IPS-NIHi7 (cell line): ENCODE results near the gene LIMS1.
A peak's percentile ranks its signal among the peaks of the same experiment; 100 is the strongest.
"Not testable (repeated sequence)": the region's sequence is repeated elsewhere in the genome, so short reads cannot be mapped to it uniquely, and the experiment has no call there.

Source experiments
- DNase-seq: peaks from one replicate; pipeline ENCODE4 v3.0.0; 2012; ENCODE audit warnings: mixed read lengths; ENCODE audit errors: extremely low spot score

Gene LIMS1

DNA sequence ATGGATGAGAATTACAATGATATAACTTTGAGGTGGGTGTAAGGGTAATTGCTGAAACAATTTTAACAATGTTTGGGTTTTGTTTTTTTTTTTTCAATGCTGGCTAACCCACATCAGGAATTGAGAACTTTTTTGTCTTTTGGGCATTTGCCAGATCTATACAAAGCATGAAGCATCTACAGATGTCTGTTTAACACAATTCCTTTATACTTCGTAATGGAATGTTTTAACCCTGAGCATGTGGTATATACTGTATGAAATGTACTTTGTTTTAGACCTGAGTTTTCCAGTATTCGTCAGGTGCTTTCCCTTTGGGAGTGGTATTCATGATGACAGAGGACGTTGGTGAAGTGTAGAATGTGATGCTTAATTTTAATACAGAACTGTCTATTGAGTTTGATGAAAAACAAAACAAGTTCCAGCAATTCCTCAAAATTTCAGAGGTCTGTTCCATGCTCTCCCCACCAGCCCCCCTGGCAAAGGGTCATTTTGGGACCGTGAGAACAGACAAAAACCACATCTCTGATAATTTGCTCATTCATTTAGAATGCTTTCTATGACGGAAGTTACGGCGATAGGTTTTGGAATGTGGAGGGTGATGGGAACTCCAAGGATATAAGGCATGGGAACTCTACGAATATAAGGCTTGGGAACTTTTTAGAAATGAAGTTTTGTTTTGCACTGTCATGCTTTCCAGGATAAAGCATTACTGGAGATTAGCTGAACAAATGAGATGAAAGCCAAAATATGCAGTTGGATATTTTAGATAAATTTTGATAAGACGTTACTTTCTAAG, 14.1 kb downstream of the LIMS1 start:
- DNase-seq, result no peak

DNA sequence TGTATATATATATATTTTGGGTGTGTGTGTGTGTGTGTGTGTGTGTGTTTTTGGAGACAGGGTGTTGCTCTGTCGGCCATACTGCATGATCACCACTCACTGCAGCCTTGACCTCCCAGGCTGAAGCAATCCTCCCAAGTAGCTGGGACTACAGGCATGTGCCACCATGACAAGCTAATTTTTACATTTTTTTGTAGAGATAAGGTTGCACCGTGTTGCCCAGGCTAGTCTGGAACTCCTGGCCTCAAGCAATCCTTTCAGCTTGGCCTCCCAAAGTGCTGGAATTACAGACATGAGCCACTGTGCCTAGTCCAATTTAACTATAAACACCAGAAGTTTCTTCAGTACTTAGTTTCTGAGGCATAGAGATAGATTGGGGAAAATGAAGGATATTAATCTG, 18.3 kb downstream of the LIMS1 start:
- DNase-seq, result no peak

DNA sequence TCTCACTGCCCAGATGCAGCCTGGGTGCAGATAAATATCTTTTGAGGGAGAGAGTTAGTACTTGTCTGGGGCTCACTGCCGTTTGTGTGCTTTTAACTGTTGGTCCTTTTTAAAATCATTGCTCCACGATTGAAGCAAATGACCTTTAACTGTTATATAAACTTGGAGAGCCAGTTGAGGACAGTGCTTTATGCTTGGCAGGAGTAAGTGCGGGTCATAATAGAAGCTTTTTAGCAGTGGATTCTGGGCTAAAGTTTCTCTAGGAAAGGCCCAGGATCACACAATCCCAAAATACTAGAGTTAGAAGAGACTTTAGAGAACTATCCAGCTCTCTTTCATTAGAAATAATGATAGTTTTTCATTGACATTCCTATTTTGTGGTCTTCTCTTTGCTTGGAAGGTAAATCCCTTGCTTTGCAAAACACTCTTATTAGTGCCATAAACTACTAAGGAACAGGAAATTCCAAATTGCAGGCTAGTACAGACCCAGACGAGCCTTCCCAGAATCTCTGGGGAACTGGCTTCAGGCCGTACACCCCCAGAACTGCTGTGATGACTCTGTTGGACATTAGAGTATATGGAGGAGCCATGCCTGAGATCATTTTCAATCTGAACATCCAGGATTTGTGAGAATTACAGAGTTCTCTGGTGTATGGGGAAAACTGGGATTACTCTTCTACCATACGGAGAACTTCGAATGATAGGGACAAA, 19.1 kb downstream of the LIMS1 start:
- DNase-seq, result no peak

DNA sequence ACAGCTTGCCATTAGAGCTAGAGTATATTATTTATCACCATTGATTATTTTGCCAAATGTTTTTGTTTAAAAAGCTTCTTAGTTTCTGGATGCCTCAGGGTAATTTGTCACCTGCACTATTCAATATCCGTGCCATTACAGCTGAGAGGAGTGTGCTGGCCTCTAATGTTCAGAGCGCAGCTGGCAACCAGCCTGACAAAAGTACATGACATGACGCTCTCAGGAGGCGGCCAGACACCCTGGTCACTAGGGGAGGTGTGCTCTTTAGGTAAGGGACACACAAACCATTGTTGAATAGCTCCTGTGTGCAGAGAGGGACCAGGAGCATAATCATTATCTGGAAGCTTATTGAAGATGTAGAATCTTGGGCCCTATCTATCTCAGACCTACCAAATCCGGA, 20.3 kb downstream of the LIMS1 start:
- DNase-seq, result no peak

DNA sequence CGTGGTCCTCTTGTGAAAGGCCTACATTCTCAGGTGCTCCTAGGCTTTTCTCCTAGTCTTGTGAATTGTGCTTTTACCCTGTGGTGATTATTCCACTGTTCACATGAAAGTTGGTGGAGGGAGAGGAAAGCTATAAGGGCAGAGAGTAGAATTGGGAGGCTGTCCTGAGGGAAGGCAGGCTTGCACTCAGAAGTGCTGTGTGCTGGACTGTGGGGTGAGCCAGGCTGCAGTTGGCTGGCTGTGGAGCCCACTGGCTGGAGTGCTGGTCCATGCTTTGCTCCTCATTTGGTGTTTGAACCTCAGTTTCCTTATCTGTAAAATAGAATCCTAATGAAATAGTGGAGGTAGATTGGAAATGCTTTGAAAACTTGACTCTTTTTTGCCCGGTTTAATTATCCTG, 21.3 kb downstream of the LIMS1 start:
- no peak for DNase-seq

DNA sequence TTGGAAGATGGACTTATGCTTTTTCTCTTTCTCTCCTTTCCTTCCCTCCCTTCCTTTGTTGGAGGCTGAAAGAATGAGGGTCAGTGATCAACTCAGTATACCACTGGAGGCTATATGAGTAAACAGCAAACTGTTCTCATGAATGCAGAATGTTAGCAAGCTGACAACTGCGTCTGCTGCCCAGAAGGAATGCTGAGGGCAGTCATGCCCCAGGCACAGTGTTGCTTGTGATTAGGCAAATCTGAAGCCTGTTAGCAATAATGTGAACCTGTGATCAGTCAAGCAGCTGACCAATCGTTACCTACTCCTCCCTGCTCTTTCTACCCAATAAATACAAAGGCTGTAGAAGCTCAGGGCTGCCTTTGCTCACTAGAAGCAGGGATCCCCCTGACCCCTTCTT, 22.3 kb downstream of the LIMS1 start:
- not testable (repeated sequence) for DNase-seq

DNA sequence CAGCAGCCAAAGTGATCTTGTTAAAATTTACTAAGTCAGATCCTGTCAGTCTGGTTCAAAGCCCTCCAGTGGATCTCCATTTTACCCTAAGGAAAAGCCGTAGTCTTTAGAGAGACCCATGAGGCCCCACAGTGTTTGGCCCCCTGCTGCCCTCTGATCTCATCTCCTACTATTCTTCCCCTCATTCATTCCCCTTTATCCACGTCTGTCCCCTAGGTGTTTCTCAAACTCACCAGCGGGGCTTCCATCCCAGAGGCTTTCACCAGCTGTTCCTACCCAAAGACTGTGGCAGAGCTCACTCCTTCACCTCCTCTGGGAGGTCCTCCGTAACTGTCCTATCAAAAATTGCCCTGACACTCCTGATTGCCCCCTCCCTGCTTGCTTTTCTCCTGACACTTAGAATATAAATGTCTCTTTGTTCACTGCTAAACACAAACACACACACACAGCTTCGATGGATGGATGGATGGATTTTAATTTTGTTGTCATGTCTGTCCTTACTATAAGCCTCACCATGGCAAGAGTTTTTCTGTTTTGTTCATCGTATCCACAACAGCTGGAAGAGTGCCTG, 26.1 kb downstream of the LIMS1 start:
- DNase-seq, result no peak

DNA sequence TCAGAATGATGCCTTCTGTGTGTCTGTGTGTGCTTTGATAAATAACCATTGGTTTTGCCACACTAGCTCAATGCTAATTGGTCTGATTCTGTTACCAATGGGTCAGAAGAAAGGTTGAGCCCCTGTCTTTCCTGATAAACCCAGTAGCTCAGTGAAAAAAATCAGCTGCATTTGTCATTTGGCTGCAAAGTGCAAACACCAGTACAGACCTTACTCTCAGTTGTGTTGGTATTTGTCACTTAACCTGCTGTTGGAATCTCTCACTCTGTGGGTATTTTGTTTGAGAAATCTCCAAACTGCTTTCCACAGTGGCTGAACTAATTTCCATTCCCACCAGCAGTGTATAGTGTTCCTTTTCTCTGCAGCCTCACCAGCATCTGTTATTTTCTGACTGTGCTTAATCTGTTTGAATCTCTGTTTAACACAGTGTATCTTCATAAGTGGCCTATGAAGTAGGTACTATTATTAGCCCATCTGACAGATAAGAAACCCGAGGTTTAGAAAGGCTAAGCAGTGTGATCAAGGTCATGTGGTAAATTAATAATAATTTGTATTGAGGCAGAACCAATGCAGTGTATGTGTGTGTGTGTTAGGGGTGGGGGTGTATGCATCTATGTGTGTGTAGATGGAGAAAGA, 26.7 kb downstream of the LIMS1 start:
- DNase-seq, result no peak

DNA sequence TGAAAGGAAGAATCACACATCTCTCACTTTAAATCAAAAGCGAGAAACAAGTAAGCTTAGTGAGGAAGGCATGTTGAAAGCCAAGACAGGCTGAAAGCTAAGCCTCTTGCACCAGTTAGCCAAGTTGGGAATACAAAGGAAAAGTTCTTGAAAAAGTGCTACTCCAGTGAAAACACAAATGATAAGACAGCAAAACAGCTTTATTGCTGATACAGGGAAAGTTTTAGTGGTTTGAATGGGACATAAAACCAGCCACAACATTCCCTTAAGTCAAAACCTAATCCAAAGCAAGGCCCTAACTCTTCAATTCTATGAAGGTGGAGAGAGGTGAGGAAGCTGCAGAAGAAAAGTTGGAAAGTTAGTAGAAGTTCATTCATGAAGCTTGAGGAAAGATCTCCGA, 28.0 kb downstream of the LIMS1 start:
- DNase-seq, result no peak

DNA sequence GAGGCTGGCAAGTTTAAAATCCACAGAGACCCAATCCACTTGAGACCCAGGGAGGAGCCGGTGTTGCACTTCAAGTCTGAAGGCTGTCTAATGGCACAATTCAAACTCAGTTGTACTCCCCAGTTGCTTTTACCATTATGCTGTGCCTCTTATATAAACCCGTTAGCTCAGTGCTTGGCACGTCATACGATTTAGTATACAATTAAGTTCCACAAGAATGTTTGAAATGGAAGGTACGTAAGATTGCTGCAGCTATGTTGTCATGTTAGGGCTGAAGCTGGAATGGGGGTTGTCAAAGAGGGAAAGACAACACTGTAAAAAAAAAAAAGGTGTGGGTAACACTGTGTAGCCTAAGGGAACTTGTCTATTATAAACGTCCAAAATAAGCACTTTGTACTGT, 30.2 kb downstream of the LIMS1 start:
- DNase-seq, result no peak

DNA sequence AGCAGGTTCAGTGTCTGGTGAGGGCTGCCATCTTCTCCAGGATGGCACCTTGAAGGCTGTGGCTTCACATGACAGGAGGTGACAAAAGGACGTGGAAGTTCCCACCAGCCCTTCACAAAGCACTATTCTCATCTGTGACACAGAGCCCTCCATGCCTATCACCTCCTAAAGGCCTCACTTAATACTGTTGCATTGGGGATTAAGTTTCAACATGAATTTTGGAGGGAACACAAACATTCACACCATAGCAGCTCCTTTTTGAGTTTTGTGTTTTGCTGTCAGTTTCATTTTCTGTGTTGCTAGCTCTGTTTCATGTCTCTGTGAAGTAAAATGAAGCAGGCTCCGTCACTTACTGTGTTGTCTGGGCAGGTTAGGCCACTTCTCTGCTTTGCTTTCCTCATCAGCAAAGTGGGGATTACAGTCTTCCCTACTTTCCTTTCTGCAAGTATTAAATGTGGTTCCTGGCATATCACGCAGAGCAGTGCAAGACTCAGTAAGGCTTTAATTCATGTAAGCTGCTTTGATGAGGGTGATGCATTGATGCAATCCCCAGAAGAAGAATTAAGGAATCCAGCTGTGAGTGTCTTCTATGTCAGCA, 31.6 kb downstream of the LIMS1 start:
- DNase-seq, result no peak

DNA sequence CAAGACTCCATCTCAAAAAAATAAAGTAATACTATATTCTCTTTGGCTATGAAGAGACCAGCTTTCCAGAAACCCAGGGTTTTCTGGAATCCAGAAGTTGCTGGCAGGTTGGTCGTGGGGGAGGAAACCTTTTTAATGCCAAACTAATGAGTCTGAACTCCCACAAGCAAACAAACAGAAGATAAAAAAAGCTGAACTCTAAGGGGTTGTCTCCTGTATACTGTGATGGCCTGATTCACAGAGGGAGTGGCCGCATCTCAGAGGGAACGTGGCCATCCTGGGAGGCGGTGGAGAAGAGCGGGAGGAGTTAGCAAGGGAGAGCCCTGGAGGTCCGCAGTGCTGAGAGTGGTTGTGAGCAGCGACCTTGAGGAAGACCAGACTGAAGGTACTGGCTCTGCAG, 36.1 kb downstream of the LIMS1 start:
- DNase-seq, result peak; percentile 49

DNA sequence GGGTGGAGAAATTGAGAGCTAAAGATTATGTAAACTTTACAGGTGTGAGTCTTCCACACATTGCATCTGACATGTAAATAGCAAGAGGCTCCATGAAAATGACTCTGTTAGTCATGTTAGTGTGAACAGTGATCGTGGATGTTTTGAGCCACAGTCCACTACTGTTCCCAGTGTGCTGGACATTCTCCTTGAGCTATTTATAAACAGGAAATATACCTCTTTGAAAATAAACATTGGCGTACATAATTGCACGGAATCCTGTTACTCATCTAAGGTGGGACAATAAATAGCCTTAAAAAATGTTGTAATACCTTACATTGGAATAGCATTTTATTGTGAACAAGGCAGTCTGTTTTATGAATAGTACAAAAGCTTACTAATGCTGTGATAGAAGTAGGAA, 37.0 kb downstream of the LIMS1 start:
- no peak for DNase-seq

DNA sequence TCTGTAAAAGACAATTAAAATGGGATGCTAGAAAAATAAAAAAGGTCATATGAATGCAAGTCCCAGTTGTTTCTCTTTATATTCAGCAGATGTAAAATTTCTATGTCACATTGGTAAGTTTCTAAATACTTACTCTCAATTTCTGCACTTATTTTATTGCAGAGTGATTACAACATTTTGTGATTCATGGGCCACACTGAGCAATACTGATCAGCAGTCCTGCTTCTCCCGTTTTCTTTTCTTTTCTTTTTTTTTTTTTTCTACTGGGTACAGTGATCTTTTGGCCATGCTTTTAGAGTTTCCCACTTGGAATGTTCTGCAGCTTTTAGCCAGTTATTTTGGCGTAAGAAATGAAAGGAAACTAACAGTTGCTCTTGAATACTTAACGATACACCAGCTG, 38.8 kb downstream of the LIMS1 start:
- DNase-seq, result no peak

DNA sequence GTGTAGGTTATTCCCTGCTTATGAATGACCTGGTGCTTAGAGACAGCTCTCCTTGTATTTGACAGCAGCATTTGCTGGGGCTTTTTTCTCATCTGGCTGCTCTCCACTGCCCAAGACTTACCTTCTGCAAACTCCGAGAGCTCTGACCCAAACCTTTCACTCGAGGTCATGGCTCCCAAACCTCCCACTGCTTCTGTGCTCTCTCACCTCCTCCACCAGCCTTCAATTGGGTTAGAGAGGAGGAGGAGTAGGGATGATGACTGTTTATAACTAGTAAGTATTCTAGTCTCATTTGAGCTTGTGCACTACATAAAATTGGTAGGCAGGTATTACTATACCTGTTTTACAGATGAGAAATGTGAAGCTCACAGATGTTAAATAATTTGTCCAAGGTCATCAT, 40.1 kb downstream of the LIMS1 start:
- DNase-seq, result no peak

DNA sequence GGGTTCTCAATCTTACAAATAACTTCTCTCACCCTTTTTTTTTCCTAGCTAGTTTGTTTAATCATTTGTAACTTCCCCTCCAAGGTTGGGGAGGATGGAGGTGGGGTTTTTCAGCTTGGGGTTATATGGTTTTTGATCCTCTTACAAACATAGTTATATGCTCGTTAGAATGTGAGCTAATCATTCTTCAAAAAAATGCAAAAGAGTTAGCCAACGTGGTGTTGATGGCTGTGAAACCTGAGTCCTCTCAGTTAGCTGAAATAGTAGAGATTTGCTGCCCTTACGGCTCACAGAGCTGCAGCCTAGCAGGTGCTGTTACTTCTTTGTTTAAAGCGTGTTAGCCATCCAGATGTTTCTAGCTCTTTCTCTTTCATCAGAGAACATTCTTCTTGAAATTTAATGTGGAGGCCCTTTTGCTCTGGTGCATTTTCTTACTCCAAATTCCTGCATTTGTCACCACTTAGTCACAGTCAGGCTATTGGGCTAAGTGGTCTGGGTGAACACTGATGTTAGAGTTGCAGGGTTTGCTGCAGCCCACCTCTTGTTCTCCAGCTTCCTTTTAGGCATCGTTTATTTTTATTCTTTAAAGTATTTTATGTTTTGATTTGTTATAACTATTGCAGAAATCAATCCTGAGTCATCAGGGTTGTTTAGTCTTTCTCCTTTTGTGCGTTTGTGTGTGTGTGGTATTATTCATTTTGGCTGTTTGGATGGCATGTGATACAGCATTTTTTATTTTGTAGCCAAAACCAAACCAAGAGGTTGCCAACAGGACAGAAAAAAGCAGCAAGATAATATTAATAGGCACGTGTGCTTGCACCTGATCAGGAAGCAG, 41.1 kb downstream of the LIMS1 start:
- DNase-seq, result no peak

DNA sequence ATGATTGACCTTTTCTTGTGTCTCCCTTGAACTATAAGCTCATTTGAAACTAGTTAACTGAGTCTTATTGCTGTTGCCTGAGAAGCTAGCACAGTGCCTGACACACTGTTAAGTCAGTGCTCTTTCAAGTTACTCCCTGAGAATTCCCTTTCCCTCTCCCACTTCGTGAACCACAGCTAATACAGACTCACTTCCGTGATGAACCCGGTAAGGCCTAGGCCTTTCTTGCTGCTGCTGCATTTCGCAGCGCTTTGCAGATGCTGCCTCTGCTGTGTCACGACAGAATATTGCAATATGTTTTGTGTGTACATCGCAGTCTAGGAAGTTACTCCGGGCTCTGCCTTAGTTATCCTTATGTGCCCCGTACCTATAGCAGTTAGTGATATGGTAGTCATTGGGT, 42.8 kb downstream of the LIMS1 start:
- DNase-seq, result no peak

DNA sequence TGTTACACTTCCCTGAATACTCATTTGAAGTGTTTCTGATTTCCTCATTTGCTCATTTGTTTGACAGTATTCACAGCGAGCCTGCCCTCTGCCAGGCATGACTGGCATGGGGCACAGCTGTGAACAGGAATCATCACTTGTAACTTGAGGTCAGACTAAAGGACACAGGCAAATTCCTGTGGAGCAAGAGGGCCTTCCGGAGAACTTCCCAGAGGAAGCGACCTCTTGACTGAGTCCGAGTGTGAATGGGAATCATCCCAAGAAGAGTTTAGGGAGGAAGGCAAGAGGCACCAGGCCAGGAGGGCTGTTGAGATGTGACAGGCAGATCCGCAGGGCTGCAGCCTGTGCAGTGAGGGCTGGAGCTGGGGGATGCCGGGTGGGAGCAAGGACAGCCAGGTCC, 45.4 kb downstream of the LIMS1 start:
- no peak for DNase-seq

DNA sequence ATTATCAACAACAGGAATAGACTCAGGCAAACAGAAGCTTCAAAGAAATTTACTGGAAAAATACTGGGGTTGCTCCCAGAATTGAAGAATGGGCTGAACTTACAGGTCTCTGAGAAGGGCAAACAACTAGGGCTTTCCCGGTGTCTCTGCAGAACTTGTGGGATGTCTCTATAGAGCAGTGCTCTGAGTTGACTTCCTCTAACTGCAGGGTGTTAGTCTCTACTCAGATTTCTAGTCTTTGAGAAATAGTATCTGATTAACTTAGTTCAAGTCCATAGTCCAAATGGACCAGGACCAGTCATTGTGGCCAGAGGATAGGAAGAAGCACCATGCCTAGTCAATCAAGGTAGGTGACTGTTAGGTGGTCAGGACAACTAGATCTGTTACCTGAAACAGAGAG, 45.8 kb downstream of the LIMS1 start:
- DNase-seq, result no peak

DNA sequence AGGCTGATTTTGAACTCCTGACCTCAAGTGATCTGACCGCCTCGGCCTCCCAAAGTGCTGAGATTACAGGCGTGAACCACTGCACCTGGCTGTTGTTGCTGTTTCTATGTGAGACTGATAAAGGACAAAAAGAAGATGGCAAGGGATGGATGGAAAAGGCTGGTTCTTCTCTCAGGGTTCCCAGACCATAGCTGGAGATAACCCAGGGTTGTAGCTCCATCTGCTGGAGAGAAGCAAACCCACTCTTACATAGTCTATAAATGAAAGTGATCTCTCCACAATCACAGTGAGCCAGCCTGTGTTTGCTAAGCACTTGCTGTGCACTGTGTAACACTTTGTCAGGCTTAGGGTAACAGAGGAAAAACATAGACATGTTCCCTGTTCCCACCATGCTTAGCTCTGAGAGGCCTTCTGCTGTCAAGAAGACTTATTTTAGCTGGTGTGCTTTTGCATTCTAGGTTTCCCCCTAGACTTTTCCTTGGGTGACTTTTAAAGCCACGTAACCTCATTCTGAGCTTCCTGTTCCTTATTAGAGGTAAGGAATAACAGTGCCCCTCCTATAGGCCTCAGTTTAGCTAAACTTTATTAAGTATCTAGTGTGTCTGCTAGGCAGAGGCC, 49.7 kb downstream of the LIMS1 start:
- peak; percentile 77 for DNase-seq

DNA sequence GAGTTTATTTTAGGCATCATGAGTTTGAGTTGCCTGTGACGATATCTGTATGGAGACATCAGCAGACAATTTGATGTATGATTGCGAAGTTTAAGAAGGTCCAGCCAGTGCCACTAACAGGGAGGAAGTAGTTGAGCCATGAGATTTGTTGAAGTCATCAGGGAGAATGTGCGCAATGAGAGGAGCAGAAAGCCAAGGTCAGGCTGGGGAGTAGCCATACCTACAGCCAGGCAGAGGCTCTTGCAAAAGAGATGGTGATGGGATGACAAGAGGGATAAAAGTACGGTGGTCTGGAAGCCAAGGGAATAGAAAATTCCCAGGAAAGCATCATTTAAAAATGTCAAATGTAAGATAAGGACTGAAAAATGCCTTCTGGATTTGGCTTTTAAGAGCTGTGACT, 51.2 kb downstream of the LIMS1 start:
- no peak for DNase-seq
